ENCODE measurements around the gene PPP1R14C. TPM values are rescaled to one million over a fixed set of nuclear protein-coding genes. Genes with fewer than 3 reads are reported as not detected.
"Not testable (repeated sequence)": the region's sequence is repeated elsewhere in the genome, so short reads cannot be mapped to it uniquely, and the experiment has no call there.

PPP1R14C gene
- polyA plus RNA-seq, 12 donors: 15.2 to 477 (median 41.9) TPM

GRCh38 chr6:150211700-150212511 is 69.1 kb downstream of the PPP1R14C start:
- no peak for DNase-seq

DNA sequence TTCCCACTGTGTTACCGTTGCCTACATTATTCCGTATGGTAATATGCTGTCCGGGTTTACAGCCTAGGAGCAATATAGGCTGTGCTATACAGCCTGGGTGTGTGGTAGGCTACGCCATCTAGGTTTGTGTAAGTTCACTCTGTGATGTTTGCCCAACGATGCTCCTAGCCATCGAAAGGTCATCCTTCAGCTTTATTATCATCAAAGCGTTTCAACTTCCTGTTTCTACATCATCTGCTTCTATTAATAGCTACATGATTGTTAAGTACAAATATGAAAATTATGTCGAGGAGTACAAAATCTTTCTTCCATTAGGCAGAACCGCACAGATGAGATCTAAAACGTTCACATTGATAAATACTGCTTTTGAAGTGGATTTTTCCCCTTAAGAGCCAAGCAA is 69.9 kb downstream of the PPP1R14C start:
- DNase-seq: no peak

GRCh38 chr6:150213301-150213700 is 70.5 kb downstream of the PPP1R14C start:
- no peak for DNase-seq

DNA sequence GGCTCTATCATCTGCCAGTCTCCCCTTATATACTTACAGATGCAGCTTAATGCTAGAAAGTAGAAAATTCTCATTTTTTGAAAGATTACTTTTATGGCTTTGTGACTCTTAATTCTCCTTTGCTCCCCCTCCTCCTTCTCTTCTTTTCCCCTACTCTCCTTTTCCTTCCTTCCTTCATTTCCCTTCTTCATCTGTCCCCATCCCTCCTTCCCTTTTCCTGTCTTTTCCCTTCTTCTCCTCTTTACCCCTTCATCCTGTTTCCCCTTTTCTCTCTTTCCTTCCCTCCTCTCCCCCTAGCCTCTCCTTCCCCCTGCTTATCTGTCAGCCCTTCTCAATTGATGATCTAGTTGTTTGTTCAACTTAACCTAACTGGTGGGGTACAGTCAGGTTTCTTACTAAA is 71.5 kb downstream of the PPP1R14C start:
- DNase-seq: no peak

DNA sequence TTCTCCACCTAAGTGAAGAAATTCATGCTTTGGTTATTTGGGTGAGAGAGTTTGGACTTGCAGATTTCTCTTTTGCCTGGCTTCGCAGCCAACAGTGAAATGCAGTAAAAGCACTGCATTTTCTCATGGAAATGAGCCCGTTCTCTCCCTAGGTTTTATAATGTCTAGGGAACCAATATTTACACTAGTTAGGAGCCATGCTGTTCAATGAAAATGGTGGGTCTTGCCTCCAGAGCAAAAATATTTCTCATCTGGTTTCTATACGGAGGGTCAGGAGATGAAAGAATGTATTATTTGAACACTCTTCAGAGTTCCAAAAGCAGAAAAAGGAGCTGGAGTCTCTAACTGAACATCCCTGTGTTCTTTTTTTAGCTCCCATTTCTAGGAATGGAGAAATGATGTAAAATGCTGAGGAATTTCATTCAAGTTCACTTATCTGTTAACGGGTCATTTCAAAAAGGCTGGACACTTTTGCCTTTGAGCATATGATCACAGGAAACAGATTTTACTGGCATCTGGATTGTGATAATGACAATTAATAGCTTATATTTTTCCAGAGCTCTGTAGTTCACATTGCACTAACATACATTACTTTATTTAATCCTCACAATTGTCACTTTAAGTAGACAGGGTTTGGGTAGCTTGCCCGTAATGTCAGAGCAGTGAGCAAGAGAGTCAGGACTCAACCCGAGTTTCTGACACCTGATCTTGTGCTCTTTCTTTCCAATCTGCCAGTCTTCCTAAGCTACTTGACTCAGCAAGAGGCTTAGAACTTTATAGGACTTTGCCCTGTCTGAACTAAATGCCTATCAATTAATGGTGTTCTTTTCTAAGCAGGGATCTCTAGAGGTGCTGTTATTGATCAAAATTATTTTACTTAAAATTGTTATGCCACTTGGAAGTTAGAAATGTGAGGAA is 78.0 kb downstream of the PPP1R14C start:
- DNase-seq: no peak

DNA sequence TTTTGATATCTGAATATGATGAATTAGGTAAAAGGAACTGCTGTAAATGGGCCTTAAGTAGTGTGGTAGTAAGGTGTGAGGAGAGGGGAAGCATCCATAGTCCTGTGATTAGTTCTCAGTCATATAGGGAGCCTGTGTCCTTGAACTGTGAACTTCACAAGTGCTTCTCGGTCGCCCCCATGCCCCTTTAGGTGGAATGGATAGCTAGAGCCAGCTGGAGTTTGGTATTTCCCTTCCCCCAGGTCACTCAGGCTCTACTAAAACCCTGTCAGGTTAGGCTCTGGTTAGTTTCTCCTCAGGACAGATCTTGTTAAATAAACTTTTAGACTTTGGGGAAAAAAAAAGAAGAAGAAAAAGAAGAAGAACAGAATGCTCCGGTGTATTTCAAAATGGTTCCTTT is 82.0 kb downstream of the PPP1R14C start:
- no peak for DNase-seq

DNA sequence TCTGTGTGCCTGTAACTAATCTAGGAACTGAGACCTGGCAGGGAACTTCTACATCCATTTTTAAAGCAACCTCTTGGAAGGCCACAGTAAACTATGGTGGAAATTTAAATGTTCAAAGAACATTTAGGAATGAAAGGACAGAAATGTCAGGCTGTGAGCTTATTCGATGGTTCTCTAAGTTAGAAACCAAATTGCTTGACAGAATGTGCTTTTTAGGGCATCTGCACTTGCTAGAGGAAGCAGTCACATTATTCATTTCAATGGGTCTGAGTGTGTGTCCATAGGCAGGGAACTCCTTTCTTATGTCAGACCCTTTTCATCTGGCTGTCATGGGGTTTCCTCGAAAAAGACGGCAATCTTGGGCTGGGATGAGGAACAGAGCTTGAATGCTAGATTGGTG is 84.4 kb downstream of the PPP1R14C start:
- DNase-seq: no peak

DNA sequence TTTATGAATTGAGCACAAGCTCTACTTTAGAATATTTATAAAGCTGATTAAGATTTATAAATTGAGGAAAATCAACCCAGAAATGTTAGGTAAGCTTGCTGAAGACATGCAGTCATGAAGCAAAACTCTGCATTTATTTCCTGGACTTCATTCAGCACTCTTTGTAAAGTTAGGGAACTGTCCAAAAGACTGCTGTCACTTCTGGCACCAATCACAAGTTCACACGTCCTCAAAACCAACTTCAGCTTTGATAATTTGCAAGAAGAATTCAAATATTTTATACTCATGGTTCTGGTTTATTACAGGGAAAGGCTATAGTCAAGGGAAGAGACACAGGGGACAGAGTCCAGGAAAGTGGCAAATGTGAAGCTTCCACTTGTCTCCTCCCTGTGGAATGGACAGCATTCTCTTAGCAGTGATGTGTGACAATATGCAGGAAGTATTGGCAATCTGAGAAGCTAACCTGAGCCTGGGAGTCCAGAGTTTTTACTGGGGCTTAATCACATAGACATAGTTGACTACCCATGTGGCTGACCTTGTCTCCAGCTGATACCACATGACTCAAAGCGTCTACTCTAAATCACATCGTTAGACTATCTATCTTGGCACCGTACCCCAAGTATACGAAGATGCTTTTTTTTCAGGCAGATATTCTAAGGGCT is 85.4 kb downstream of the PPP1R14C start:
- DNase-seq: no peak

- no peak for DNase-seq
Observed at GRCh38 chr6:150229436-150230163, 86.8 kb downstream of the PPP1R14C start.

GRCh38 chr6:150230164-150230561 is 87.3 kb downstream of the PPP1R14C start:
- DNase-seq: no peak

DNA sequence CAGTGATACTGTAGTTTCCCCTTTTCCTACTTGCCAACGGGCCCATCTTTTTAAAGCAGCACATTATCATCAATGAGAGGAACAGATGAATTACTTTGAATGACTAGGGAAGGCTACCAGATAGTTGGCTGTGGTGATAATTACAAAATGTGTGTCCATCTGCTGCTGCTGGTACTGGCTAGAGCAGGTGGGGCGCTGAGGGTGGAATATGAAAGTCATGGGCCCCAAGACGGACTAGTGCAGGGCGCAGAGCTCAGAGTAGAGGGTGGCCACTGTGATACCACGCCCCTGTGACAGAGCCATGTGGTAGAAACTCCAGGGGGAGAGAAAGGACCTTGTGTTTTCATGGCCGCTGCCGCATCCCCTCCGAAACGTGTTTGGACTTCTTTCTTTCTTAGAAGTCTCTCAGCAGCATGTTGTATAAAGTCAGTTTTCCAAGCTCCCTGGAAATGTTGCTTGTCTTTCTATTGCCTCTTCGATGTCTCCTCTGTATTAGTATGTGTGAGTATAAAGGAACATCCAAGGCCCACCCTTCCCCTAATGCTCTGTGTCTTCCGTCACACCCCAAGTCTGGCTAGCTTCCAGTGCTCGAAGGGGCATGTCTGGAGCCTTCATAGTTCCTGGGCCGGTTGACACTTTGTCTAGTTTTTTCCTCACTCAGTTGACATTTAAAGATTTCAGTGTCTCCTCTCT is 88.1 kb downstream of the PPP1R14C start:
- DNase-seq: no peak

DNA sequence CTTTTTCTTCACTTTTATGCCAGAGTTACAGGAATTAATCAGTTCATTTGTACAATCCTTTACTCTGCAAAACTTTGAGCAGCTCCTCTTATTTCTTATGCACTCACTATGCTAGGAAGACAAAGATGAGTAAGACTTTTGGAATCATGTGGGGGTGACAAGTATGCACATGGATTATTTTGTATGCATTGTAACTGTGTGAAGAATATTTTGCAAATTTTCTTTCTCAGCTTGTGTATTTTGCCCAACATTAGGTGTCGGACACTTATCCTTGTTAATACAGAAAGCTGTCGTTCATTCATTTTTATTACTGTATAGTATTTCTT is 88.6 kb downstream of the PPP1R14C start:
- no peak for DNase-seq

DNA sequence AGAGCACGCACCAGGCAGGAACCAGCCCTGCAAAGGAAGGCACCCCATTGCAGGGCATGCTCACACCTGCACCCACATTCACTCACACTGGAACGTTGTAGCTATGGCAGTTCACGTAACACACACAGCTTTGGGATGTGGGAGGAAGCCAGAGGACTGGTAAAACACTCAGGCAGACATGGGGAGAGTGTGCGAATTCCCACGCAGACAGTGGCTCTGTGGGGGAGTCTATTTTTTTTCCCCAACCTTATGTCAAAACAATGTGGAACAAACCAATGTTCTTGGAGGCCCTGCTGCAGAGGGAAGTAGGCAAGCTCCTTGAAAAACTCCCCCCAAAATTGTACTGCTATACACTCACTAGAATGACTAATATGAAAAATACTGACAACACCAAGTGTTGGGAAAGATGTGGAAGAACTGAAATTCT is 91.0 kb downstream of the PPP1R14C start:
- DNase-seq: no peak

GRCh38 chr6:150235218-150235617 is 92.4 kb downstream of the PPP1R14C start:
- DNase-seq: no peak

DNA sequence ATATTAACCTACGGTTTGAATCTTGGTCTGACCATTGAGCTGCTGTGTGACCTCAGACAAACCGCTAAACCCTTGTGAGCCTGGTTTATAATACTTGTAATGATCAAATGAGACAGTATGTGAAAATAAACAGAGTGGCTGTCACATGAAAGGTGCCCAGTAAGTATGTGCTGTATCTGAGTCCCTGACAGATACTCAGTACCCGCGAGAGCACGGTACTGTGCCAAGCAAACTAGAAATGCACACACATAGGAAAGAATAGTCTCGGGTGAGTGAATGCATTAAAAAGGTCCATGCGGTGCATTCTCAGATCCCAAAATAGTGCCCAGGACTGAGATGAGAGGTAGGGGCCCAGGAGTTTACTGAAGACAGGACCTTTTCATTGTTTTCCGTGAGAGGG is 93.3 kb downstream of the PPP1R14C start:
- DNase-seq: no peak

GRCh38 chr6:150236544-150236943 is 93.7 kb downstream of the PPP1R14C start:
- no peak for DNase-seq

- DNase-seq: no peak
Observed at GRCh38 chr6:150237626-150238025, 94.8 kb downstream of the PPP1R14C start.

DNA sequence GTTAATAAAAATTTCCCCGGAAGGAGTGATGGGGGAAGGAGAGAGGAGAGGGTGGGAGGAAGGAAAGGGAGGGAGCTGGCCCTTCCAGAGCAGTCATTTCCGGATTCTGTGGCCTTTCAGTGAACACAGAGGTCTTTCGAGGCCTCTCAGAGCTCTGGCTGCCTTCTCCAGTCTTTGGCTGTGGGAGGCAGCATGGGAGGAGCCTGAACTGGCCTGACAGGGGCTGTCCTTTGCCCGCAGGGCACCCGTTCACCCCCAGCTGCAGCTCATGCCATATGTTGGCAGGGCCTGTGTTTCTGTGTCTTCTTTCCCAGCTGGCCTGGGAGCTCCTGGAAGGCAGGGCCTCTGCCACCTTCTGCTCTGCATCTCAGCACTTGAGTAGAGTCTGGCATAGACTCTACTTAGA is 95.5 kb downstream of the PPP1R14C start:
- DNase-seq: no peak

- no peak for DNase-seq
Observed at GRCh38 chr6:150238846-150239407, 96.1 kb downstream of the PPP1R14C start.

- DNase-seq: not testable (repeated sequence)
Observed at GRCh38 chr6:150241756-150242155, 98.9 kb downstream of the PPP1R14C start.

Data from muscle of arm (tissue), 12 donors.